HEK293 (cell line): ENCODE measurements around the gene FRMPD4.

ENCODE experiments used
- CTCF ChIP-seq: fragments of 450-650 bp; formaldehyde crosslinking; IDR thresholded peaks from 2 replicates; pipeline ENCODE4 v1.5.1; 2016; ENCODE audit warnings: missing biosample characterization, missing genetic modification characterization
- MYNN ChIP-seq: fragments of 450-650 bp; formaldehyde crosslinking; IDR thresholded peaks from 2 replicates; pipeline ENCODE4 v1.5.1; 2016; ENCODE audit warnings: missing biosample characterization, missing genetic modification characterization, borderline replicate concordance
- ZNF221 ChIP-seq: fragments of 450-650 bp; formaldehyde crosslinking; IDR thresholded peaks from 2 replicates; pipeline ENCODE4 v1.5.1; 2017; ENCODE audit warnings: missing biosample characterization, missing genetic modification characterization, borderline replicate concordance
- ZNF274 ChIP-seq, 2 experiments: fragments of 200-500 bp in 1 of 2; fragments of 450-650 bp in 1 of 2; sonication (Bioruptor generic) in 1 of 2; formaldehyde crosslinking in 1 of 2; IDR thresholded peaks; 2 replicates each; pipeline versions ENCODE4 v1.5.1 to v1.6.1; 2014 to 2016; ENCODE audit warnings: borderline replicate concordance in 1 of 2, inconsistent platforms in 1 of 2, low read length in 1 of 2, missing biosample characterization in 1 of 2, missing genetic modification characterization in 1 of 2
- ZNF549 ChIP-seq: fragments of 450-650 bp; IDR thresholded peaks from 2 replicates; pipeline ENCODE4 v1.5.1; 2018; ENCODE audit warnings: missing biosample characterization, missing genetic modification characterization, mild to moderate bottlenecking, inconsistent platforms, moderate library complexity
- ZNF830 ChIP-seq: fragments of 450-650 bp; IDR thresholded peaks from 2 replicates; pipeline ENCODE4 v1.5.0; 2018; ENCODE audit warnings: missing biosample characterization, missing genetic modification characterization, low read depth, mild to moderate bottlenecking, moderate library complexity
- TF ChIP-seq, protein P1 (sequence below): sonication (generic); formaldehyde crosslinking; IDR thresholded peaks from 2 replicates; pipeline ENCODE4 v1.8.1; 2022; ENCODE audit warnings: mild to moderate bottlenecking, moderate library complexity, missing genetic modification reagents

- TF ChIP-seq CTCF (tag by site-specific recombination) = no peak
- TF ChIP-seq, protein P1, sequence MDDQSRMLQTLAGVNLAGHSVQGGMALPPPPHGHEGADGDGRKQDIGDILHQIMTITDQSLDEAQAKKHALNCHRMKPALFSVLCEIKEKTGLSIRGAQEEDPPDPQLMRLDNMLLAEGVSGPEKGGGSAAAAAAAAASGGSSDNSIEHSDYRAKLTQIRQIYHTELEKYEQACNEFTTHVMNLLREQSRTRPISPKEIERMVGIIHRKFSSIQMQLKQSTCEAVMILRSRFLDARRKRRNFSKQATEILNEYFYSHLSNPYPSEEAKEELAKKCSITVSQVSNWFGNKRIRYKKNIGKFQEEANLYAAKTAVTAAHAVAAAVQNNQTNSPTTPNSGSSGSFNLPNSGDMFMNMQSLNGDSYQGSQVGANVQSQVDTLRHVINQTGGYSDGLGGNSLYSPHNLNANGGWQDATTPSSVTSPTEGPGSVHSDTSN = no peak
- TF ChIP-seq ZNF274 (IDR thresholded peaks at IDR 0.05; ENCODE audit: low read length) = no peak
- no peak for TF ChIP-seq ZNF274 (tag by site-specific recombination; IDR thresholded peaks at IDR 0.05; ENCODE audit: borderline replicate concordance)
- no peak for TF ChIP-seq MYNN (tag by site-specific recombination)
- no peak for TF ChIP-seq ZNF549 (tag by site-specific recombination)
- no peak for TF ChIP-seq ZNF221 (tag by site-specific recombination)
- no peak for TF ChIP-seq ZNF830 (tag by site-specific recombination)
Measured at GRCh38 chrX:12488220-12488619, 349.9 kb downstream of the FRMPD4 start.
